SK-N-SH (cell line): ENCODE results near the gene DACH1. TPM values are rescaled to one million over a fixed set of nuclear protein-coding genes. Genes with fewer than 3 reads are reported as not detected.

Source experiments
- CTCF ChIA-PET: fragments of 300-600, 350-600 bp; formaldehyde crosslinking; extraction: SDS; loops from one replicate; lab custom pipeline; 2021; lab: Yijun Ruan, JAX
- POLR2A ChIA-PET: fragments of 350-600 bp; sonication (Branson Sonifier 250); formaldehyde crosslinking; extraction: SDS; loops from one replicate; lab custom pipeline; 2020; ENCODE audit warnings: antibody characterized with exemption, inconsistent platforms; lab: Yijun Ruan, JAX
- DNase-seq: peaks from one replicate; pipeline ENCODE4 v3.0.0; 2012
- H2AFZ ChIP-seq: fragments of 200-600 bp; sonication (generic); 2 replicates; pipeline ENCODE4 v1.8.1; 2016; ENCODE audit warnings: antibody characterized with exemption, mild to moderate bottlenecking, low read depth
- H3F3A ChIP-seq: fragments of 200-600 bp; sonication (generic); replicated peaks from 2 replicates; pipeline ENCODE3; 2016; ENCODE audit warnings: antibody characterized with exemption, mild to moderate bottlenecking; ENCODE audit not compliant: insufficient read depth
- H3K27ac ChIP-seq, 2 experiments: fragments of 200-500 bp in 1 of 2; fragments of 200-600 bp in 1 of 2; sonication (Bioruptor generic) in 1 of 2; sonication (generic), shearing (Covaris generic) in 1 of 2; 2 replicates each; pipeline versions ENCODE4 v1.5.1 to v1.6.1; 2014 to 2016; ENCODE audit warnings: low read depth in 2 of 2, inconsistent platforms in 1 of 2, low read length in 1 of 2, mild to moderate bottlenecking in 1 of 2, mixed read lengths in 1 of 2
- H3K27me3 ChIP-seq: fragments of 200-600 bp; sonication (generic), shearing (Covaris generic); 2 replicates; pipeline ENCODE4 v1.6.1; 2016; ENCODE audit warnings: mixed run types; ENCODE audit not compliant: insufficient read depth
- H3K36me3 ChIP-seq, 2 experiments: fragments of 200-500 bp in 1 of 2; fragments of 200-600 bp in 1 of 2; sonication (Bioruptor generic) in 1 of 2; sonication (generic) in 1 of 2; replicated peaks in 1 of 2; 2 replicates each; pipeline versions ENCODE3 to v1.5.1; 2014 to 2016; ENCODE audit warnings: low read length in 1 of 2, mild to moderate bottlenecking in 1 of 2; ENCODE audit not compliant: insufficient read depth in 2 of 2, control insufficient read depth in 1 of 2
- H3K4me1 ChIP-seq, 2 experiments: fragments of 200-500 bp in 1 of 2; fragments of 200-600 bp in 1 of 2; sonication (Bioruptor generic) in 1 of 2; sonication (generic), shearing (Covaris generic) in 1 of 2; 2 replicates each; pipeline versions ENCODE4 v1.5.1 to v1.6.1; 2014 to 2016; ENCODE audit warnings: low read depth in 1 of 2, low read length in 1 of 2, mixed run types in 1 of 2; ENCODE audit not compliant: insufficient read depth in 2 of 2, control insufficient read depth in 1 of 2
- H3K4me2 ChIP-seq: fragments of 200-600 bp; sonication (generic), shearing (Covaris generic); 2 replicates; pipeline ENCODE4 v1.6.1; 2017; ENCODE audit warnings: mixed run types
- H3K4me3 ChIP-seq, 2 experiments: fragments of 200-500 bp in 1 of 2; fragments of 200-600 bp in 1 of 2; sonication (Bioruptor generic) in 1 of 2; sonication (generic), shearing (Covaris generic) in 1 of 2; 2 replicates each; pipeline versions ENCODE4 v1.5.1 to v1.8.1; 2014 to 2016; ENCODE audit warnings: low read depth in 2 of 2, inconsistent platforms in 1 of 2, low read length in 1 of 2, mild to moderate bottlenecking in 1 of 2, mixed read lengths in 1 of 2, moderate library complexity in 1 of 2
- H3K79me2 ChIP-seq: fragments of 200-600 bp; sonication (generic); 2 replicates; pipeline ENCODE4 v1.8.1; 2017; ENCODE audit warnings: mild to moderate bottlenecking; ENCODE audit not compliant: insufficient read depth
- H3K9ac ChIP-seq: fragments of 200-600 bp; sonication (generic); 2 replicates; pipeline ENCODE4 v1.6.1; 2017; ENCODE audit warnings: mixed run types
- H3K9me2 ChIP-seq: fragments of 200-600 bp; sonication (generic); 2 replicates; pipeline ENCODE4 v1.6.1; 2017; ENCODE audit warnings: mixed run types
- H3K9me3 ChIP-seq: fragments of 200-600 bp; sonication (generic); 2 replicates; pipeline ENCODE4 v1.6.1; 2017; ENCODE audit warnings: mixed run types, mild to moderate bottlenecking, moderate library complexity
- H4K20me1 ChIP-seq: fragments of 200-600 bp; sonication (generic); 2 replicates; pipeline ENCODE4 v1.6.1; 2017; ENCODE audit warnings: mild to moderate bottlenecking, mixed run types; ENCODE audit not compliant: insufficient read depth
- ELF1 ChIP-seq: IDR thresholded peaks from 2 replicates; pipeline ENCODE4 v1.4.0; 2012
- GATA2 ChIP-seq: sonication (generic); formaldehyde crosslinking; IDR thresholded peaks from 2 replicates; pipeline ENCODE4 v1.5.0; 2020; ENCODE audit warnings: mild to moderate bottlenecking, missing genetic modification reagents
- JUND ChIP-seq: IDR thresholded peaks from 2 replicates; pipeline ENCODE4 v1.4.0; 2012
- NFIC ChIP-seq: IDR thresholded peaks from 2 replicates; pipeline ENCODE4 v1.4.0; 2012; ENCODE audit warnings: borderline replicate concordance
- POLR2AphosphoS5 ChIP-seq: IDR thresholded peaks from 2 replicates; pipeline ENCODE4 v1.6.1; 2012; ENCODE audit warnings: low read depth, low read length
- RFX5 ChIP-seq: IDR thresholded peaks from 2 replicates; pipeline ENCODE4 v1.6.1; 2012; ENCODE audit warnings: mild to moderate bottlenecking, improper control_type of control experiment, low read length
- SMC3 ChIP-seq: IDR thresholded peaks from 2 replicates; pipeline ENCODE4 v1.6.1; 2012; ENCODE audit warnings: low read depth, low read length, improper control_type of control experiment
- TAF1 ChIP-seq: IDR thresholded peaks from 2 replicates; pipeline ENCODE4 v1.6.1; 2012; ENCODE audit warnings: low read depth, mild to moderate bottlenecking, low read length, moderate library complexity, borderline replicate concordance
- YY1 ChIP-seq: IDR thresholded peaks from 2 replicates; pipeline ENCODE4 v1.4.0; 2012; ENCODE audit warnings: low read depth, mild to moderate bottlenecking
- ZBTB33 ChIP-seq: IDR thresholded peaks from 2 replicates; pipeline ENCODE4 v1.4.0; 2012; ENCODE audit warnings: low read depth, borderline replicate concordance
- WGBS: methylation state at CpG from one replicate; pipeline ENCODE4 v1.1.6; 2017; ENCODE audit warnings: low lambda C conversion rate; 5-methylcytosine and 5-hydroxymethylcytosine counted together
- polyA plus RNA-seq, 3 experiments: library from polyadenylated mRNA; depleted of rRNA; stranded (reverse); fragments of >200 nt; gene quantifications; 2 replicates each; pipeline ENCODE4 v1.2.3, GENCODE V29; 2012
- TF ChIP-seq, protein P1 (sequence below): IDR thresholded peaks from 2 replicates; pipeline ENCODE4 v1.6.1; 2012; ENCODE audit warnings: mild to moderate bottlenecking, low read depth, low read length, moderate library complexity

DACH1 gene
- polyA plus RNA-seq, 1 of the 3 experiments (the other 2 are of a cell fraction) = 0.21 TPM

DNA sequence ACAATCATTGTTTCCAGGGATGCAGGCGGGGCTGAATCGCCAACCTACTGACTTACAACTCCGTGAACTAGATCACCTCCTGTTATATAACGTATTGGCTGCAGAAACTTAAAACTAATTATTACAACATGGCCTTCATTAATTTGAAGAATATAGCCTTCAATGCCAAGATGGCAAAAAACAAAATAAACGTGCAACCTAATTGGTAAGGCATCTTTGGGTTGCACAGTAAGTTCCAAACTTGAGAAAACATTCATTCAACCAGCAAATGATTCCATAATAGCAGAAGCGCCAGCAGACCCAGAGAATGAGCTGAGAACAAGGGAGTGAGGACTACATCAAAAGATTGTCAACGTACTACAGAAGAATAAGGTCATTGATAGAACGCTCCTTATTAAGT lies 39.8 kb downstream of the DACH1 start (continued):
- TF ChIP-seq JUND (no peak), ELF1 (no peak)

GRCh38 chr13:71820699-71821098 lies 46.3 kb downstream of the DACH1 start:
- WGBS = 60% methylated on average over 3 of the region's 3 CpGs
- H3K27me3 ChIP-seq = no peaks in the 10 kb centered on the region
- no peaks in the 10 kb centered on the region for H3K79me2 ChIP-seq
- H3K9me3 ChIP-seq = no peaks in the 10 kb centered on the region
- H3K27ac ChIP-seq = no peak overlapping the region
- H3K4me1 ChIP-seq = no peaks in the 10 kb centered on the region; a peak in 1 of 4 replicates
- POLR2A ChIA-PET = no interaction called here
- no peaks in the 10 kb centered on the region for H3K9me2 ChIP-seq
- DNase-seq = no peak
- H3K4me3 ChIP-seq = no peak overlapping the region
- no peaks in the 10 kb centered on the region for H3K36me3 ChIP-seq
- no peak overlapping the region for H3K4me2 ChIP-seq
- no peak overlapping the region for H3K9ac ChIP-seq
- no peaks in the 10 kb centered on the region for H4K20me1 ChIP-seq
- no peak for TF ChIP-seq GATA2
- TF ChIP-seq TAF1 = no peak
- no peak for TF ChIP-seq RFX5
- TF ChIP-seq SMC3 = no peak
- no peak for TF ChIP-seq YY1
- TF ChIP-seq, protein P1, sequence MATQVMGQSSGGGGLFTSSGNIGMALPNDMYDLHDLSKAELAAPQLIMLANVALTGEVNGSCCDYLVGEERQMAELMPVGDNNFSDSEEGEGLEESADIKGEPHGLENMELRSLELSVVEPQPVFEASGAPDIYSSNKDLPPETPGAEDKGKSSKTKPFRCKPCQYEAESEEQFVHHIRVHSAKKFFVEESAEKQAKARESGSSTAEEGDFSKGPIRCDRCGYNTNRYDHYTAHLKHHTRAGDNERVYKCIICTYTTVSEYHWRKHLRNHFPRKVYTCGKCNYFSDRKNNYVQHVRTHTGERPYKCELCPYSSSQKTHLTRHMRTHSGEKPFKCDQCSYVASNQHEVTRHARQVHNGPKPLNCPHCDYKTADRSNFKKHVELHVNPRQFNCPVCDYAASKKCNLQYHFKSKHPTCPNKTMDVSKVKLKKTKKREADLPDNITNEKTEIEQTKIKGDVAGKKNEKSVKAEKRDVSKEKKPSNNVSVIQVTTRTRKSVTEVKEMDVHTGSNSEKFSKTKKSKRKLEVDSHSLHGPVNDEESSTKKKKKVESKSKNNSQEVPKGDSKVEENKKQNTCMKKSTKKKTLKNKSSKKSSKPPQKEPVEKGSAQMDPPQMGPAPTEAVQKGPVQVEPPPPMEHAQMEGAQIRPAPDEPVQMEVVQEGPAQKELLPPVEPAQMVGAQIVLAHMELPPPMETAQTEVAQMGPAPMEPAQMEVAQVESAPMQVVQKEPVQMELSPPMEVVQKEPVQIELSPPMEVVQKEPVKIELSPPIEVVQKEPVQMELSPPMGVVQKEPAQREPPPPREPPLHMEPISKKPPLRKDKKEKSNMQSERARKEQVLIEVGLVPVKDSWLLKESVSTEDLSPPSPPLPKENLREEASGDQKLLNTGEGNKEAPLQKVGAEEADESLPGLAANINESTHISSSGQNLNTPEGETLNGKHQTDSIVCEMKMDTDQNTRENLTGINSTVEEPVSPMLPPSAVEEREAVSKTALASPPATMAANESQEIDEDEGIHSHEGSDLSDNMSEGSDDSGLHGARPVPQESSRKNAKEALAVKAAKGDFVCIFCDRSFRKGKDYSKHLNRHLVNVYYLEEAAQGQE = no peak
- TF ChIP-seq ZBTB33 = no peak
- no peak for TF ChIP-seq POLR2AphosphoS5
- TF ChIP-seq NFIC = no peak
- TF ChIP-seq, all 33 proteins: peak for 0
- CTCF ChIA-PET = no interaction called here
- no peak overlapping the region for H2AFZ ChIP-seq
- H3F3A ChIP-seq = no peaks in the 10 kb centered on the region

- no peaks in the 10 kb centered on the region for H3K36me3 ChIP-seq
- no peak overlapping the region for H2AFZ ChIP-seq
- H3K4me2 ChIP-seq = no peak overlapping the region
- WGBS = 90% methylated on average over 1 of the region's 1 CpG
- POLR2A ChIA-PET = no interaction called here
- H3K9me3 ChIP-seq = no peaks in the 10 kb centered on the region
- no peaks in the 10 kb centered on the region for H3K79me2 ChIP-seq
- H3K4me3 ChIP-seq = no peak overlapping the region
- H3K9ac ChIP-seq = no peak overlapping the region
- no peak for DNase-seq
- no peaks in the 10 kb centered on the region; a peak in 2 of 4 replicates for H3K4me1 ChIP-seq
- H3K27ac ChIP-seq = no peak overlapping the region
- CTCF ChIA-PET = interaction anchor here (1.4 kb wide), 1 partner anchor 11 kb away, joined by 3 read pairs; no protein-coding TSS in a partner anchor
- no peaks in the 10 kb centered on the region for H3K9me2 ChIP-seq
- no peak for TF ChIP-seq TAF1
- H4K20me1 ChIP-seq = no peaks in the 10 kb centered on the region
- H3K27me3 ChIP-seq = no peaks in the 10 kb centered on the region
- no peaks in the 10 kb centered on the region for H3F3A ChIP-seq
Observed at GRCh38 chr13:71817335-71817734, 49.7 kb downstream of the DACH1 start.
